ENCODE measurements around the gene SPATA32.

Gene SPATA32

DNA sequence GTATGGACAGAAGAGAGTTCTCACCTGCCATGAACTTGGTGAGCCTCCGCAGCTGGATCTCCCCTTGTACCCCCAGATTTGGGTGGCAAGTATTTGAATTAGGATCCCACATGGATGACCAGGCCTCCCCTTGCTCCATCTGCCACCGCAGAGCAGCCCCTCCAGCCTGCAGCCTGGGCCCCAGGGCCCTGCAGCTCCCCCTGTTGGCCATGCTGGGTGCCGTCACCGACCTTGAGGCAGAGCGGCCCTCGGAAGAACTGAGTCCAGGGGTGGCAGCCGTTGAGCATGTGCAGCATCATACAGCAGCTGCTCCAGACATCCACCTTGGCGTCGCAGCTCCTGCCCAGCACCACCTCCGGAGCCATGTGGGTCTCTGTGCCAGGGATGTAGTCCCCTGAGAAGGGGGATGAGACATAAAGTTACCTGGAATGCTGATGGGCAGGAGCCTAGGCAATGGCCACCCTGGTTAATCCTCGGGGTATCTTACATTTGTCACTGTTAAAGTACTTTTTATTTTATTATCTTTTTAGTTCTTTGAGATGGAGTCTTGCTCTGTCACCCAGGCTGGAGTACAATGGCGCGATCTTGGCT, 9.0 kb upstream of the SPATA32 start:
- DNase-seq (no peak), ATAC-seq (replicated peaks) (peak; percentile 33 to 41)
- peak overlapping the region; percentile 43 to 44 for H3K4me3 Mint-ChIP-seq
- peaks cover 64 to 69% of the 10 kb centered on the region in 2 donors for H3K36me3 Mint-ChIP-seq
- peak overlapping the region; percentile 82 for H3K27ac Mint-ChIP-seq
- no peaks in the 10 kb centered on the region for H3K27me3 Mint-ChIP-seq
- peaks cover 31 to 62% of the 10 kb centered on the region in 2 donors for H3K4me1 Mint-ChIP-seq
- H3K9me3 Mint-ChIP-seq, result no peaks in the 10 kb centered on the region

DNA sequence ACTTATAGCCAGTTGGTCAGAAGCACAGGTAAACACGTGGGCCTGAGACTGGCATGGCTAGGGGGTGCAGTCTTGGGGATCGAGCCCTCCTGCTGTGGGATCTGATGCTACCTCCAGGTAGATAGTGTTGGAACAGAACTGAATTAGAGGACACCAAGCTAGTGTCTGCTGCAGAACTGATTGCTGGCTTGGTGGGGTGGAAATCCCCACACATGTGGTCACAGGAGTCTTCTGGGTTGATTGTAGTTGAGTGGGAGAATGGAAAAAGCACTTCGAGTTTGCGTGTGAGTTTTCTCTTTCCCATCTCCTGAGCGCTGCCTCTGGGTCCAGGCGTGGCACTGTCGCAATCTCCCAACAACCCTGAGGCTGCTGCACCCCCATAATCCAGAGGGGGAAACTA, 8.0 kb upstream of the SPATA32 start:
- Mint-ChIP-seq H3K36me3 (peaks cover 64 to 73% of the 10 kb centered on the region in 2 donors), H3K9me3 (no peaks in the 10 kb centered on the region), H3K4me1 (peaks cover 35 to 72% of the 10 kb centered on the region in 2 donors), H3K4me3 (peak overlapping the region in 1 of 2 donors; percentile 46), H3K27ac (peak overlapping the region; percentile 85), H3K27me3 (no peaks in the 10 kb centered on the region)
- no peak for DNase-seq
- ATAC-seq (replicated peaks), result peak in 1 of 2 donors; percentile 37

DNA sequence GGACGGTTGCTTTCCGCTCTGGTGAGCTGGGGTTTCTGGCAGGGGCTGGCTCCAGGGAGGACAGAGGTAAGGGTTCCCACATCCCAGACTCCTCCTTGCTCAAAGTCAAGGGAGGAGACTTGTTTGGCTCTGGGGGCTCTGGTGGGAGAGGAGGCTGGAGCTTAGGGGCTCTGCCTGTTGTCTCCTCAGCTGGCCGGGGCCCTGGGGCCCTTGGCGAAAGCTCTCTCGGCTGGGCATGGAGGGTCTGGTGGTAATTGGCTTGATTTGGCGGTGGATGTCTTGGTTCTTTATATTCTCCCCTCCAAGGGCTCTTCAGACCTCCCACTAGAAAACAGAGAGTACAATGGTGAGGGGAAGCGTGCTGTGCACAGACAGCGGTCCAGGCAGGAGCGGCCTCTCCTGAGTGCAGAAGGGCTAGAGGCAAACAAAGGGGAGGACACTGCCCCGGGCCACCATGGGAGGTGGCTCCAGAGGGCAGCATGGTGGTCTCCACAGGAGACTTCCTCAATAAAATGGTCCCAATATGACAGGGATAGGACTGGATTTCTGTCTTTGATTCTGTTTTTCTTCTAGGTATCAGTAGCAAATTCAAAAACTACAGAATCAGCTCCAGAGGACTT, 5.7 kb upstream of the SPATA32 start:
- Mint-ChIP-seq H3K27me3 (no peaks in the 10 kb centered on the region), H3K4me3 (peak overlapping the region; percentile 30 to 52), H3K27ac (peak overlapping the region; percentile 91), H3K4me1 (peaks cover 49 to 80% of the 10 kb centered on the region in 2 donors), H3K36me3 (peaks cover 58 to 75% of the 10 kb centered on the region in 2 donors), H3K9me3 (no peaks in the 10 kb centered on the region)
- ATAC-seq (replicated peaks), result no peak
- DNase-seq, result no peak

DNA sequence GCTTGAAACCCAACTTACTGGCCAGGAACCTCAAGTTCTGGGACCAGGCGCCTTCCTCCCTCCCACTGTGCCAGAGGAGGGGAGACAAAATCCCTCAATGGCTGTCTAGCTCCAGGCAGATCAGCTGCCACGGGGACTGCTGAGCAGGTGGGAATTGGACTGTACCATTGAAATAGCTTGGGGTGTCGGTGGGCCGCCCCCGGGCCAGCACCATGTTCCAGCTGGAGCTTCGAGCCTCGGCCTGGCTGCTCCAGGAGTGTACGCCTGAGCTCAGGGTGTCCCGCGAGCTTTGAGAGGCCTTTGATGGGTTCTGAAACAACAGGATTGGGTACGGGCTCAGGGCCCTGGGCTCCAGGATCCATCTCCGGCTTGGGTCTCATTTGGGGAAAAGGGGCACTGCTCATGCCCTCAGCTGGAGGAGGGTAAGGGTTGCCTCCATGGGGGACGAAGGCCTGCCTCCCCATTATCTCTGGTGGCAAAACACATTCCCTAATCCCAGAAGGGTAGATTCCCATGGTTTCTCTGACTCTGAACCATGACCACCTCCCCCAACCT, 4.6 kb upstream of the SPATA32 start:
- Mint-ChIP-seq H3K4me1 (peaks cover 53 to 91% of the 10 kb centered on the region in 2 donors), H3K27ac (peak overlapping the region; percentile 81)

DNA sequence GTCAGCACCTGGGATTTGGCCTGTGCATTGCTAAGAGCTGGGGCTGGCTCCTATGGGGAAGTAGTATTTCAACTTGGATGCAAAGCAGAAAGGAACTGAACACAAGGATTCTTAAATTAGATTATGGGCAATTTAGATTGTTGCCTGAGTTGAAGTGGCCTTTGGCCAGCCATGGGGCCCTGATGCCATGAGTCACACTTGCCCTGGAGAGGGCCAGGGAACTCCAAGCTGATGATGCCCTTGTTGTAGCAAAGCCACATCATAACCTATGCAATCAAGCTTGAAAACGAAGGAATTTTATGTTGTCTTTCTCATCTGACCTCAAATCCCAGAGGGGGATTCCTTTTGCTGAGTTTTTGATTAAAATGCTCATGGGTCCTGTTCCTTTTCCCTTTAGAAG, 3.9 kb upstream of the SPATA32 start:
- Mint-ChIP-seq H3K36me3 (peaks cover 62 to 77% of the 10 kb centered on the region in 2 donors), H3K9me3 (no peaks in the 10 kb centered on the region), H3K4me1 (peaks cover 53 to 91% of the 10 kb centered on the region in 2 donors), H3K27me3 (no peaks in the 10 kb centered on the region), H3K27ac (peak overlapping the region; percentile 81), H3K4me3 (no peak overlapping the region)
- no peak for ATAC-seq (replicated peaks)
- no peak for DNase-seq

More for the DNA sequence above, 4.6 kb upstream of the SPATA32 start:
- Mint-ChIP-seq H3K36me3 (peaks cover 64 to 77% of the 10 kb centered on the region in 2 donors), H3K4me3 (peak overlapping the region in 1 of 2 donors; percentile 30), H3K27me3 (no peaks in the 10 kb centered on the region), H3K9me3 (no peaks in the 10 kb centered on the region)
- DNase-seq (no peak), ATAC-seq (replicated peaks) (no peak)

DNA sequence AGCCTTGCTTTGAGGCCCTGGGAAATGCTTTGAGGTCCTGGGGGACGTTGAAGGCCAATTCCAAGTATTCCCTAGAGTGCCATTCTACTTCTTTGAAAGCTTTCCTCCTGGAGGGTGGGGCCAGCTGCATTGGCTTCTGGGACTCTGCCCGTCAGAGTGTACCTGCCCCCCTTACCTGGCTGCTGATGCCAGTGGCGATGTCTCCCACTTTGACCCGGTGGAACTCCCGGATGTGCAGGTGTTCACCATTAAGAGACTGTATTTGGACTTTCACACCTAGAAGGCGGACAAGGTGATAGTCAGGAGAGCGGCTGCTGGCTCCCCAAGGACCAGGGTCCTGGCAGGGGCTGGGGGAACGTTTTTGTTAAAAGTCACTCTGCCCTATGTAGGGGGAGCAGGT, 3.1 kb upstream of the SPATA32 start:
- DNase-seq (no peak), ATAC-seq (replicated peaks) (no peak)
- H3K36me3 Mint-ChIP-seq, result peaks cover 57 to 71% of the 10 kb centered on the region in 2 donors
- H3K27me3 Mint-ChIP-seq, result no peaks in the 10 kb centered on the region
- peak overlapping the region in 1 of 2 donors; percentile 46 for H3K4me3 Mint-ChIP-seq
- peak overlapping the region; percentile 88 for H3K27ac Mint-ChIP-seq
- H3K4me1 Mint-ChIP-seq, result peaks cover 50 to 88% of the 10 kb centered on the region in 2 donors
- H3K9me3 Mint-ChIP-seq, result no peaks in the 10 kb centered on the region

DNA sequence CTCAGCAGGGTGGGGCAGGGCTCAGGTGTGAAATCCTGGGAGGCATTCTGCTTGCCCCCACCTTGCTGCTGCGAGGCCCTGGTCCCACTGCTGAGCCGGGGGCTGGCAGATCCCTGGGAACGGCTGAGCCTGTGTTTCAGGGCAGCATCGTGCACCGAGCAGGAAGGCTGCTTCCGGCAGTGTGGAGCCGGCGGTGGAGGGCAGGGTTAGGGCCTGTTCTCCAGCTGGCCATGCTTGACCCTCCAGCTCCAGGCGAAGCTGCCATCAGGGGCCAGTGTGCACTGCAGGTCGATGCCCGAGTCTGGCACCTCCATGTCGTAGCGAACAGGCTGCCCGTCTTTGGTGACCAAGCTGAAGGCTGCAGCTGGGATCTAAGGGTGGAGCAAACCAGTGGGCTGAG, 2.5 kb upstream of the SPATA32 start:
- no peak for DNase-seq
- H3K9me3 Mint-ChIP-seq, result no peaks in the 10 kb centered on the region
- H3K4me1 Mint-ChIP-seq, result peaks cover 46 to 83% of the 10 kb centered on the region in 2 donors
- H3K36me3 Mint-ChIP-seq, result peaks cover 52 to 66% of the 10 kb centered on the region in 2 donors
- peak overlapping the region; percentile 8 to 39 for H3K4me3 Mint-ChIP-seq
- H3K27ac Mint-ChIP-seq, result peak overlapping the region; percentile 84
- ATAC-seq (replicated peaks), result no peak
- no peaks in the 10 kb centered on the region for H3K27me3 Mint-ChIP-seq

DNA sequence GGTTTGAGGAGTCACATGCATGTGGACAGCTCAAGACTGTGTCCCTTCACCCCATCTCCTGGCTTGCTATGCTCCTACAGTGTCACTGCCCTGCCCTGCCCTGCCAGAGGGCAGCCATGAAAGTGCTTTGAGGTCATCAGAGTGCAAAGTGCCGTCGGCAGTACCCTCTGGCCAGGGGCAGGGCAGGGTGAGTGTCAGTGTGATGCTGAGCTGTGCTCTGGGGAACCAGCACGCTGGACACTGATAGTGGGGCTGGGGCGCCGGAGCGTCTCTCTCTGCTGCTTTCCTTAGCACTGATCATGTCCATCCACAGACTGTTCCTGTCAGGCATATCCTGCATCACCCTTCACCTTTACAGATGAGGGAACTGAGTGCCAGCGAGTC, 1.6 kb upstream of the SPATA32 start:
- peaks cover 46 to 74% of the 10 kb centered on the region in 2 donors for H3K4me1 Mint-ChIP-seq
- H3K9me3 Mint-ChIP-seq, result no peaks in the 10 kb centered on the region

DNA sequence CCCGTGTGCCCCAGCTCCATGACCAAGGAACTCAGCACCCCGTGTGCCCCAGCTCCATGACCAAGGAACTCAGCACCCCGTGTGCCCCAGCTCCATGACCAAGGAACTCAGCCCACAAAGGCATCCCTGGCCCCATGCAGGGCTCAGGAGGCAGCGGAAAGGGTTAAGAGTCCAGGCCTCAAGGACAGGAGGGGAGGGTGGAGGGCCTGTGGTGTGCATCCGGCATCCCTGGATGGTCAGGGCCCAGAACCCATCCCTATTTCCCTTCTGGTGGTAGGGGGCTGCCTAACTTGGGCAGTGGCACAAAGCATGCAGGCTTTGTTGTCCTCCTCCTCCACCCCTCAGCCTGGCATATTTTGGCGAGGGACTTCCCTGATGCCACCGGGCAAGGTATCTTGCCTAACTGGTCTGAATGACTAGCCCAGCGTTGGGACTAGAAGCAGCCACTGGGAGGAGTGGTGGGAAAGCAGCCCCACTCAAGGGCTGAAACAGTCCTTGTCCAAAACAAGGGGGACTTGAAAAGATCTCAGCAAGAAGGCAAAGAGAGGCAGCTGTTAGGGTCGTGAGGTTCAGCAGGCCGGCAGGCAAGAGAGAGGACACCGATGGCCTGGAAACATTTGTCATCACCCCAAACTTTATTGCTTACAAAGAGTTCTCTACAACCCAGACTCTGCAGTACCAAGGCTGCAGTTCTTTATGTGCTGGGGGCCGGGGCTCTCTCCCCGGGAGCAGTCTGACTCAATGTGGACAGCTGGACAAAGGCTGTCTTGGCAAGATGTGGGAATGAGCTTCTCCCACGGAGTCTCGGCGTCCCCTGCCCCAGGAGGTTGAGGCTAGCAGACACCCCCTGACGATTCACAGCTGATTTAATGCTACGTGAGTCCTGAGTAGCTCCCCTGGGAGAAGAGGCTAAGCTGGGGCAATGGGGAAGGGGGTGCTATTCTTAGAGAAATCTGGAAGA, 902 bp upstream of the SPATA32 start:
- DNase-seq (no peak), ATAC-seq (replicated peaks) (peak; percentile 5 to 6)
- H3K4me3 Mint-ChIP-seq, result peak overlapping the region; percentile 83 to 85
- H3K36me3 Mint-ChIP-seq, result peaks cover 38 to 51% of the 10 kb centered on the region in 2 donors
- H3K4me1 Mint-ChIP-seq, result peaks cover 46 to 73% of the 10 kb centered on the region in 2 donors
- H3K27ac Mint-ChIP-seq, result peak overlapping the region; percentile 94
- no peaks in the 10 kb centered on the region for H3K27me3 Mint-ChIP-seq
- H3K9me3 Mint-ChIP-seq, result no peaks in the 10 kb centered on the region

More for the DNA sequence above, 1.6 kb upstream of the SPATA32 start:
- ATAC-seq (replicated peaks) (peak; percentile 1 to 2), DNase-seq (no peak)
- Mint-ChIP-seq H3K4me3 (peak overlapping the region; percentile 83 to 85), H3K36me3 (peaks cover 43 to 56% of the 10 kb centered on the region in 2 donors), H3K27me3 (no peaks in the 10 kb centered on the region), H3K27ac (peak overlapping the region; percentile 90)

DNA sequence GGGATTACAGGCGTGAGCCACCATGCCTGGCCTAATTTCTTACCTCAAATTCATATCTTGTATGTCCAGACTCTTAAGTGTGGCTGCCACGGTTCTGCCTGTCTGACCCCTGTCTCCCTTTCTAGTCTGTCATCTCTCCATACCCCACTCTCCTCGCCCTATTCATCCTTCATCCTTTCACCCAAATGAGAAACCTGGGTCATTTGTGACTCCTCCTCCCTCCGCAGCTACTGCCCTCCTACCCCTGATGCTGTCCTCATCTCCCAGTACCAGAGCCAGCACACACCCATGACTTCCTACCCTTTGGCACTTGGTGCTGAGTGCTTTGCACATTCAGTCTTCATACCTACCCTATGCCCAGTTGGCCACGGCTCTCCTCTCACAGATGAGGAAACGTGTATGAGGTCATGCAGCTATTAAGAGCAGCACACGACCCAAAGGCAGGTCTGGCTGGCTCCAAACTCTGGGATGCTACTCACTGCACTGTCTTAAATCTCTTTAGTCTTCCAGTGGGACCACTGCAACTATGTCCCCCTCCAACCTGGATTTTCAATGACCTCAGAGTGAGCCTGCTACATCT, 1.6 kb downstream of the SPATA32 start:
- peaks cover 40 to 67% of the 10 kb centered on the region in 2 donors for H3K4me1 Mint-ChIP-seq
- DNase-seq, result no peak
- H3K36me3 Mint-ChIP-seq, result peaks cover 22 to 34% of the 10 kb centered on the region in 2 donors
- no peak for ATAC-seq (replicated peaks)
- H3K4me3 Mint-ChIP-seq, result no peak overlapping the region
- H3K27ac Mint-ChIP-seq, result peak overlapping the region; percentile 94
- H3K9me3 Mint-ChIP-seq, result no peaks in the 10 kb centered on the region
- H3K27me3 Mint-ChIP-seq, result no peaks in the 10 kb centered on the region

DNA sequence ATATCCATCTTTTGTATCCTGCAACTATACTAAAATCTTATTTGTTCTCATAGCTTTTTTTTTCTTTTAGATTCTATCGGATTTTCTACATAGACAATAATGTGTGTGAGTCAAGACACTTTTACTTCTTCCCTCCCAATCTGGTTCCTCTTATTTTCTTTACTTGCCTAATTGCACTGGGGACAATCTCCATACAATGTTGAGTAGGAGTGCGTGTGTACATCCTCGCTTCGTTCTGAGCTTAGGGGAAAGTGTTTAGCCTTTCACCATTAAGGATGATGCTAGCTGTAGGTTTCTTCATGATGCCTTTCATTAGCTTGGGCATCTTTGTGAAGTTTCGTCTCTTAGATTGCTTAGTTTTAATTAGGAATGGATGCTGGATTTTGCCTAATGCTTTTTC, 2.9 kb downstream of the SPATA32 start:
- ATAC-seq (replicated peaks) (no peak), DNase-seq (no peak)
- Mint-ChIP-seq H3K4me3 (no peak overlapping the region), H3K9me3 (no peaks in the 10 kb centered on the region), H3K27me3 (no peaks in the 10 kb centered on the region), H3K36me3 (peaks cover 11 to 23% of the 10 kb centered on the region in 2 donors), H3K27ac (peak overlapping the region; percentile 1), H3K4me1 (peaks cover 37 to 60% of the 10 kb centered on the region in 2 donors)

DNA sequence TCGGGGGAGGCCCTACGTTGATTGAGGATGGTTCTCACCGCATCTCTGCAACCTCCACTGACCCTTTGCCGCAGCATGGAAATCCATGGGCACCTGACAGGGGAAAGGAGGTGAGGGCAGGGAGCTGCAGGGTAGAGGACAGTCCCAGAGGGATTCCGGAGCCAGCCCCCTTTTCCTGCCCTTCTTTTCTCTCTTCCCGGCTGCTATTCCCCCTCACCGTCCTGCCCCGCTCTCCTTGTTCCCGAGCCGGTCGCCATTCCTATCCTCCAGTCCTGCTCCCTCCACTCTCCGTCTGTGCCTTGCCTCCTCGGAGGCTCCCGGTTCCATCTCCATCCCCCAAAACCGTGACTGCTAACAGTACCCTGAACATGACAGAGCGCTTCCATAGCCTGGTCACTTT, 4.8 kb downstream of the SPATA32 start:
- Mint-ChIP-seq H3K9me3 (no peaks in the 10 kb centered on the region), H3K36me3 (peaks cover 5 to 15% of the 10 kb centered on the region in 2 donors), H3K4me1 (peaks cover 36 to 60% of the 10 kb centered on the region in 2 donors), H3K4me3 (no peak overlapping the region), H3K27ac (no peak overlapping the region), H3K27me3 (no peaks in the 10 kb centered on the region)
- ATAC-seq (replicated peaks) (no peak), DNase-seq (no peak)

DNA sequence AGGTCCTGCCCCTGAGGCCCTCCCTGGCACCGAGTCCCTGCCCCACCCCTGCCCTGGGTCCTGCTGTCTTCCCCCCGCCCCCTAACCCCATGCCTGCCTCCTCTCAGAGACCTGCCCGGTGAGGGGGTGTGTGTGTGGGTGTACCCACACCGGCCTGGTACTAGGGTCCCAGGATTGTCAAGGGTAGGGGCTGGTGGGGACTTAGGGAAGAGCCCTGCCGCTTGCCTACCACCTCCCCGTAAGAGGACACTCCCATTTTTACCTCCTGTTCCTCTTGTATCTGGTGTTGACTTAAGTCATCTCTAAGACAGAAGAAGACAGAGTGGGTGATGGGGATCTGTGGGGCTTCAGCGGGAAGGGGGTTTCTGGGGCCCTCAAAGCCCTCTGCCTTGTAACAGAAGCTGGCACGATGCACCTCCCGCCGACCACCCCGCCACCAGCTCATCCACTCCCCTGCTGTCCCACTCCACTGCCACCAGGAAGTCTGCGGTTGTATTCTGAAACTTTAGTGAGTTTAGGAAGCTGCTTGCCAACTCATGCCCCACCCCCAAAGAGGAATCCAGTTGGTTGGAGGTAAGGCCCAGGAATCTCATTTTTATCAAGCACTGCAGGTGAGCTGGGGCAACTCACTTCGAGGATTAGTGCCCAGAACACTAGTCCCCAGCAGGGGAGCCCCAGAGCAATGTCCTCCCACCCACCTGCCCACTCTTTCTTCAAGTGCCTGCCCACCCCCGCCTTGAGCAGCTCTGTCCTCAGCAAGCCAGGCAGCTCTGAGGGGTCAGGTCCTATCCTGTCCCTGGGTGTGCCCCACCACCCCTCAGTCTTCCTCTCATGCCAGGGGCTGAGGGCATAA, 5.6 kb downstream of the SPATA32 start:
- ATAC-seq (replicated peaks), result no peak
- DNase-seq, result no peak
- H3K9me3 Mint-ChIP-seq, result no peaks in the 10 kb centered on the region
- no peaks in the 10 kb centered on the region for H3K27me3 Mint-ChIP-seq
- H3K4me1 Mint-ChIP-seq, result peaks cover 34 to 55% of the 10 kb centered on the region in 2 donors
- no peak overlapping the region for H3K4me3 Mint-ChIP-seq
- peaks cover 2 to 10% of the 10 kb centered on the region in 2 donors for H3K36me3 Mint-ChIP-seq
- H3K27ac Mint-ChIP-seq, result no peak overlapping the region

Measured in stimulated activated naive B cell treated with anti-CD40 and anti-IgM and Interleukin-4, amounts not matched to agents 10 μg/mL and 1 μg/mL and 100 μg/mL, for 72 hours (primary cell).